Hepatocyte (in vitro differentiated cells): ENCODE results near the gene KCTD6. TPM values are rescaled to one million over a fixed set of nuclear protein-coding genes. Genes with fewer than 3 reads are reported as not detected.
A peak's percentile ranks its signal among the peaks of the same experiment; 100 is the strongest.

Source experiments
- DNase-seq: peaks from one replicate; pipeline ENCODE4 v3.0.0-alpha.2; 2016; ENCODE audit warnings: low spot score
- H2AFZ ChIP-seq: fragments of 200-600 bp; sonication (generic); 2 replicates; pipeline ENCODE4 v1.6.0; 2016; ENCODE audit warnings: antibody characterized with exemption, mild to moderate bottlenecking
- H3K27ac ChIP-seq: fragments of 200-600 bp; sonication (generic); 2 replicates; pipeline ENCODE4 v1.5.1; 2016; ENCODE audit warnings: mild to moderate bottlenecking
- H3K27me3 ChIP-seq: fragments of 200-600 bp; sonication (generic); 2 replicates; pipeline ENCODE4 v1.6.1; 2016
- H3K36me3 ChIP-seq: fragments of 200-600 bp; sonication (generic); replicated peaks from 2 replicates; pipeline ENCODE4 v1.5.1; 2016; ENCODE audit warnings: low read depth; ENCODE audit not compliant: insufficient read depth
- H3K4me1 ChIP-seq: fragments of 200-600 bp; sonication (generic); 2 replicates; pipeline ENCODE4 v1.5.1; 2016; ENCODE audit warnings: mild to moderate bottlenecking, moderate library complexity; ENCODE audit not compliant: insufficient read depth
- H3K4me2 ChIP-seq: fragments of 200-600 bp; sonication (generic); 2 replicates; pipeline ENCODE4 v1.6.0; 2016
- H3K4me3 ChIP-seq: fragments of 200-600 bp; sonication (generic); 2 replicates; pipeline ENCODE4 v1.5.1; 2016; ENCODE audit warnings: mild to moderate bottlenecking
- H3K79me2 ChIP-seq: fragments of 200-600 bp; sonication (generic); 2 replicates; pipeline ENCODE4 v1.6.0; 2017; ENCODE audit warnings: mild to moderate bottlenecking
- H3K9me2 ChIP-seq: fragments of 200-600 bp; sonication (generic); replicated peaks from 2 replicates; pipeline ENCODE4 v1.6.0; 2017; ENCODE audit warnings: mild to moderate bottlenecking; ENCODE audit not compliant: insufficient read depth
- H3K9me3 ChIP-seq: fragments of 200-600 bp; sonication (generic); 2 replicates; pipeline ENCODE4 v1.5.1; 2016; ENCODE audit warnings: low read depth, mild to moderate bottlenecking
- H4K20me1 ChIP-seq: fragments of 200-600 bp; sonication (generic); 2 replicates; pipeline ENCODE4 v1.6.0; 2016; ENCODE audit warnings: mild to moderate bottlenecking; ENCODE audit not compliant: insufficient read depth, poor library complexity, severe bottlenecking
- CTCF ChIP-seq: fragments of 200-600 bp; sonication (generic); IDR thresholded peaks from 2 replicates; pipeline ENCODE4 v1.5.1; 2016; ENCODE audit warnings: antibody characterized with exemption, mild to moderate bottlenecking; ENCODE audit not compliant: poor library complexity
- EZH2 ChIP-seq: fragments of 200-600 bp; sonication (generic); IDR thresholded peaks from 2 replicates; pipeline ENCODE4 v1.6.1; 2016; ENCODE audit warnings: antibody characterized with exemption, mild to moderate bottlenecking, borderline replicate concordance
- EZH2phosphoT487 ChIP-seq: fragments of 200-600 bp; sonication (generic); IDR thresholded peaks from one replicate; pipeline ENCODE4 v1.6.1; 2018; ENCODE audit warnings: antibody characterized with exemption, mild to moderate bottlenecking, low read depth, moderate library complexity; ENCODE audit not compliant: unreplicated experiment, severe bottlenecking
- WGBS: methylation state at CpG from one replicate; pipeline ENCODE4 v1.1.6; 2016; ENCODE audit warnings: low lambda C conversion rate; ENCODE audit errors: missing lambda C conversion rate; 5-methylcytosine and 5-hydroxymethylcytosine counted together
- polyA plus RNA-seq: library from polyadenylated mRNA; unstranded; fragments of >200 nt; fragmentation: Nextera tagmentation; extraction: Ambion mirVana; gene quantifications from 2 replicates; pipeline ENCODE4 v1.2.1, GENCODE V29; 2016
- total RNA-seq: library from RNA; depleted of rRNA; stranded (reverse); fragments of >200 nt; gene quantifications from 2 replicates; pipeline ENCODE4 v1.2.3, GENCODE V29; 2014

KCTD6 gene
- total RNA-seq (18.9 and 19.8 TPM in 2 replicates), polyA plus RNA-seq (13.8 and 14.3 TPM in 2 replicates)

GRCh38 chr3:58491506-58492402 is at the start of gene KCTD6:
Gene KCTD6, plus strand, starts transcription at chr3:58492096. Its CDS starts 6,660 bp downstream, at chr3:58498756.
- Histone ChIP-seq H3K27me3 (no peaks in the 10 kb centered on the region), H3K36me3 (no peaks in the 10 kb centered on the region), H3K4me3 (peak within 1 kb of the TSS; percentile 81), H3K4me2 (peak within 1 kb of the TSS; percentile 95), H3K9me2 (no peaks in the 10 kb centered on the region), H4K20me1 (peaks cover 19% of the 10 kb centered on the region), H3K9me3 (no peaks in the 10 kb centered on the region), H2AFZ (peak within 1 kb of the TSS; percentile 96), H3K4me1 (peaks cover 33% of the 10 kb centered on the region), H3K27ac (peak within 1 kb of the TSS; percentile 71), H3K79me2 (peaks cover 44% of the 10 kb centered on the region)
- WGBS: 6% methylated on average over 14 of the region's 104 CpGs
- DNase-seq: peak; percentile 98
- TF ChIP-seq CTCF: peak; percentile 81
- TF ChIP-seq EZH2: no peak

- H3K27me3 ChIP-seq: no peaks in the 10 kb centered on the region
- DNase-seq: no peak
- no peak overlapping the region for H3K4me2 ChIP-seq
- H3K79me2 ChIP-seq: no peaks in the 10 kb centered on the region
- H3K4me3 ChIP-seq: no peak overlapping the region
- H3K36me3 ChIP-seq: no peaks in the 10 kb centered on the region
- H3K9me3 ChIP-seq: no peaks in the 10 kb centered on the region
- H4K20me1 ChIP-seq: no peaks in the 10 kb centered on the region
- TF ChIP-seq EZH2: no peak
- TF ChIP-seq CTCF: no peak
- TF ChIP-seq EZH2phosphoT487: no peak
- H2AFZ ChIP-seq: no peak overlapping the region
- no peak overlapping the region for H3K27ac ChIP-seq
- WGBS: 35% methylated on average over 1 of the region's 1 CpG
- peaks cover 3% of the 10 kb centered on the region for H3K4me1 ChIP-seq
- no peaks in the 10 kb centered on the region for H3K9me2 ChIP-seq
Measured at GRCh38 chr3:58452176-58452575, 39.7 kb upstream of the KCTD6 start.

- H4K20me1 ChIP-seq: no peaks in the 10 kb centered on the region
- TF ChIP-seq CTCF (no peak), EZH2phosphoT487 (no peak), EZH2 (no peak)
- no peaks in the 10 kb centered on the region for H3K9me3 ChIP-seq
- H3K4me3 ChIP-seq: no peak overlapping the region
- H3K79me2 ChIP-seq: no peaks in the 10 kb centered on the region
- no peak overlapping the region for H2AFZ ChIP-seq
- H3K9me2 ChIP-seq: no peaks in the 10 kb centered on the region
- no peaks in the 10 kb centered on the region for H3K27me3 ChIP-seq
- WGBS: 95% methylated on average over 4 of the region's 4 CpGs
- no peak overlapping the region for H3K27ac ChIP-seq
- no peaks in the 10 kb centered on the region for H3K36me3 ChIP-seq
- DNase-seq: no peak
- H3K4me2 ChIP-seq: no peak overlapping the region
- peaks cover 7% of the 10 kb centered on the region for H3K4me1 ChIP-seq
Measured at GRCh38 chr3:58459160-58459559, 32.7 kb upstream of the KCTD6 start.
